Activated T-cell treated with anti-CD3 and anti-CD28 coated beads, Interleukin-2, amount 50 U/mL, for 4 hours (primary cell): ENCODE data around the gene PLEKHD1. TPM values are rescaled to one million over a fixed set of nuclear protein-coding genes. Genes with fewer than 3 reads are reported as not detected.

Source experiments
- ATAC-seq, 2 donors: fragments of 200-7000 bp; cut with Tn5 transposase; one replicate each; pipeline ENCODE4 v1.10.0; 2021
- DNase-seq: peaks from one replicate; pipeline ENCODE4 v3.0.0-alpha.2; 2020
- H3K27me3 Mint-ChIP-seq: one replicate; pipeline ENCODE4 v1.8.0; 2021; ENCODE audit warnings: low read depth, mixed read lengths
- H3K36me3 Mint-ChIP-seq: one replicate; pipeline ENCODE4 v1.8.0; 2022; ENCODE audit warnings: mixed read lengths; ENCODE audit not compliant: insufficient read depth
- H3K4me1 Mint-ChIP-seq: one replicate; pipeline ENCODE4 v1.8.0; 2021; ENCODE audit warnings: low read depth, mixed read lengths
- H3K4me3 Mint-ChIP-seq: one replicate; pipeline ENCODE4 v1.8.0; 2021; ENCODE audit warnings: mild to moderate bottlenecking, moderate library complexity, mixed read lengths
- H3K9me3 Mint-ChIP-seq: one replicate; pipeline ENCODE4 v1.8.0; 2021; ENCODE audit warnings: mixed read lengths
- total RNA-seq, 3 donors: library from RNA; stranded (reverse); gene quantifications; one replicate each; pipeline ENCODE4 v1.2.1, GENCODE V29; 2021

Gene PLEKHD1
- total RNA-seq, 3 donors from 2014 or later, result 0.05 to 0.16 (median 0.10) TPM

- Mint-ChIP-seq H3K4me3 (no peak overlapping the region), H3K36me3 (no peaks in the 10 kb centered on the region), H3K9me3 (peaks cover 6% of the 10 kb centered on the region), H3K27me3 (peaks cover 10% of the 10 kb centered on the region), H3K4me1 (no peaks in the 10 kb centered on the region)
- DNase-seq (no peak), ATAC-seq (no peak)
Measured at GRCh38 chr14:69518289-69519101, 34.0 kb downstream of the PLEKHD1 start.

- DNase-seq (no peak), ATAC-seq (no peak)
- peaks cover 6% of the 10 kb centered on the region for H3K9me3 Mint-ChIP-seq
- H3K4me3 Mint-ChIP-seq, result no peak overlapping the region
- H3K36me3 Mint-ChIP-seq, result no peaks in the 10 kb centered on the region
- no peaks in the 10 kb centered on the region for H3K4me1 Mint-ChIP-seq
- peaks cover 8% of the 10 kb centered on the region for H3K27me3 Mint-ChIP-seq
Measured at GRCh38 chr14:69519204-69520100, 34.9 kb downstream of the PLEKHD1 start.

- no peaks in the 10 kb centered on the region for H3K9me3 Mint-ChIP-seq
- H3K27me3 Mint-ChIP-seq, result peaks cover 2% of the 10 kb centered on the region
- no peak overlapping the region for H3K4me3 Mint-ChIP-seq
- DNase-seq, result no peak
- H3K36me3 Mint-ChIP-seq, result no peaks in the 10 kb centered on the region
- no peaks in the 10 kb centered on the region for H3K4me1 Mint-ChIP-seq
- ATAC-seq, result no peak
Measured at GRCh38 chr14:69522026-69522425, 37.5 kb downstream of the PLEKHD1 start.

- H3K36me3 Mint-ChIP-seq, result no peaks in the 10 kb centered on the region
- no peaks in the 10 kb centered on the region for H3K9me3 Mint-ChIP-seq
- ATAC-seq (no peak), DNase-seq (no peak)
- no peak overlapping the region for H3K4me3 Mint-ChIP-seq
- peaks cover 4% of the 10 kb centered on the region for H3K27me3 Mint-ChIP-seq
- no peaks in the 10 kb centered on the region for H3K4me1 Mint-ChIP-seq
Measured at GRCh38 chr14:69525896-69526295, 41.4 kb downstream of the PLEKHD1 start.

GRCh38 chr14:69527635-69528034 is 43.1 kb downstream of the PLEKHD1 start:
- ATAC-seq (no peak), DNase-seq (no peak)
- Mint-ChIP-seq H3K27me3 (peaks cover 9% of the 10 kb centered on the region), H3K4me3 (no peak overlapping the region), H3K9me3 (no peaks in the 10 kb centered on the region), H3K4me1 (no peaks in the 10 kb centered on the region), H3K36me3 (no peaks in the 10 kb centered on the region)

- Mint-ChIP-seq H3K27me3 (peaks cover 9% of the 10 kb centered on the region), H3K36me3 (no peaks in the 10 kb centered on the region), H3K4me3 (no peak overlapping the region), H3K4me1 (no peaks in the 10 kb centered on the region), H3K9me3 (no peaks in the 10 kb centered on the region)
- ATAC-seq, result no peak
- no peak for DNase-seq
Measured at GRCh38 chr14:69528143-69528542, 43.6 kb downstream of the PLEKHD1 start.

GRCh38 chr14:69528930-69529329 is 44.4 kb downstream of the PLEKHD1 start:
- H3K27me3 Mint-ChIP-seq, result peaks cover 11% of the 10 kb centered on the region
- DNase-seq, result no peak
- H3K4me3 Mint-ChIP-seq, result no peak overlapping the region
- H3K9me3 Mint-ChIP-seq, result no peaks in the 10 kb centered on the region
- no peaks in the 10 kb centered on the region for H3K36me3 Mint-ChIP-seq
- no peaks in the 10 kb centered on the region for H3K4me1 Mint-ChIP-seq
- no peak for ATAC-seq

- no peaks in the 10 kb centered on the region for H3K36me3 Mint-ChIP-seq
- H3K9me3 Mint-ChIP-seq, result no peaks in the 10 kb centered on the region
- no peak overlapping the region for H3K4me3 Mint-ChIP-seq
- no peak for DNase-seq
- no peaks in the 10 kb centered on the region for H3K4me1 Mint-ChIP-seq
- H3K27me3 Mint-ChIP-seq, result peaks cover 11% of the 10 kb centered on the region
- ATAC-seq, result no peak
Measured at GRCh38 chr14:69529563-69529962, 45.0 kb downstream of the PLEKHD1 start.

GRCh38 chr14:69530095-69530494 is 45.6 kb downstream of the PLEKHD1 start:
- DNase-seq (no peak), ATAC-seq (no peak)
- no peak overlapping the region for H3K4me3 Mint-ChIP-seq
- H3K4me1 Mint-ChIP-seq, result no peaks in the 10 kb centered on the region
- no peaks in the 10 kb centered on the region for H3K9me3 Mint-ChIP-seq
- no peaks in the 10 kb centered on the region for H3K36me3 Mint-ChIP-seq
- peaks cover 13% of the 10 kb centered on the region for H3K27me3 Mint-ChIP-seq

GRCh38 chr14:69531135-69531534 is 46.6 kb downstream of the PLEKHD1 start:
- no peaks in the 10 kb centered on the region for H3K4me1 Mint-ChIP-seq
- no peak overlapping the region for H3K4me3 Mint-ChIP-seq
- no peaks in the 10 kb centered on the region for H3K36me3 Mint-ChIP-seq
- ATAC-seq (no peak), DNase-seq (no peak)
- H3K27me3 Mint-ChIP-seq, result peaks cover 21% of the 10 kb centered on the region
- H3K9me3 Mint-ChIP-seq, result no peaks in the 10 kb centered on the region

- ATAC-seq (no peak), DNase-seq (no peak)
- Mint-ChIP-seq H3K27me3 (peaks cover 29% of the 10 kb centered on the region), H3K4me3 (no peak overlapping the region), H3K9me3 (no peaks in the 10 kb centered on the region), H3K4me1 (no peaks in the 10 kb centered on the region), H3K36me3 (no peaks in the 10 kb centered on the region)
Measured at GRCh38 chr14:69532561-69533340, 48.2 kb downstream of the PLEKHD1 start.

GRCh38 chr14:69535230-69535848 is 50.8 kb downstream of the PLEKHD1 start:
- no peaks in the 10 kb centered on the region for H3K9me3 Mint-ChIP-seq
- H3K36me3 Mint-ChIP-seq, result no peaks in the 10 kb centered on the region
- H3K4me3 Mint-ChIP-seq, result no peak overlapping the region
- H3K4me1 Mint-ChIP-seq, result no peaks in the 10 kb centered on the region
- H3K27me3 Mint-ChIP-seq, result peaks cover 25% of the 10 kb centered on the region
- DNase-seq, result no peak
- ATAC-seq, result no peak

GRCh38 chr14:69536971-69537370 is 52.4 kb downstream of the PLEKHD1 start:
- H3K36me3 Mint-ChIP-seq, result no peaks in the 10 kb centered on the region
- no peak for ATAC-seq

GRCh38 chr14:69537900-69538299 is 53.4 kb downstream of the PLEKHD1 start:
- H3K27me3 Mint-ChIP-seq, result peaks cover 26% of the 10 kb centered on the region

More at GRCh38 chr14:69536971-69537370, 52.4 kb downstream of the PLEKHD1 start:
- Mint-ChIP-seq H3K4me3 (no peak overlapping the region), H3K9me3 (no peaks in the 10 kb centered on the region), H3K27me3 (peaks cover 28% of the 10 kb centered on the region), H3K4me1 (no peaks in the 10 kb centered on the region)
- DNase-seq, result no peak

More at GRCh38 chr14:69537900-69538299, 53.4 kb downstream of the PLEKHD1 start:
- Mint-ChIP-seq H3K36me3 (no peaks in the 10 kb centered on the region), H3K4me3 (no peak overlapping the region), H3K9me3 (no peaks in the 10 kb centered on the region), H3K4me1 (no peaks in the 10 kb centered on the region)
- ATAC-seq (no peak), DNase-seq (no peak)
